ENCODE results near the gene CLPTM1L. TPM values are rescaled to one million over a fixed set of nuclear protein-coding genes. Genes with fewer than 3 reads are reported as not detected.
"Not testable (repeated sequence)": the region's sequence is repeated elsewhere in the genome, so short reads cannot be mapped to it uniquely, and the experiment has no call there.

The CLPTM1L gene
- total RNA-seq, 3 donors from 2014 or later = 94.0 to 121 (median 107) TPM

DNA sequence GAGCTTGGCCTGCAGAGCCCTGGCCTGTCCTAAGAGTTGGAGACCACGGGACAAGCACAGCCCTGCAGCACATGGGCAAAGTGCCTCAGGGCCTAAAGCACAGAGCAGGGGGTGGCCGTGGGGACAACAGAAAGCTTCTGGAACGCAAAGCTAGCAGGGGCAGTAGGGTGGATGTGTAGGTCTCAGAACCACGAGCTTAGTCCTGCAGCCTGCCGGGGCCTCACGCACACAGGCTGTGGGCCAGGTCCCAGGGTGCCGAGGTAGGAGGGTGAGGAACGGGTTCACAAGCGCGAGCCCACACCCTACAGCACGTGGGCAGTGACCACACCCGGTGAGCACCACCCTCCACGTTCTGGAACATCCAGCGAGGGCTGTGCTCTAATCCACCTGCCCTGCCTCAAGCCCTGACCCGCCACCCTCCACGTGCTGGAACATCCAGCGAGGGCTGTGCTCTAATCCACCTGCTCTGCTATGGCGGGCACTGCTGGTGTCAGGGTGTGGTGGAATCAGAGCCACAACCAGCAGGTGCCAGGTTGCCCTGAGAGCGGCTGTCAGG is 9.3 kb downstream of the CLPTM1L start:
- no peaks in the 10 kb centered on the region for H3K9me3 ChIP-seq
- no peak overlapping the region for H3K27ac ChIP-seq
- H3K4me3 ChIP-seq = no peak overlapping the region
- H3K4me1 ChIP-seq = peaks cover 0 to 4% of the 10 kb centered on the region in 2 donors
- H3K36me3 ChIP-seq = peaks cover 12% of the 10 kb centered on the region
- H3K27me3 ChIP-seq = no peaks in the 10 kb centered on the region
- TF ChIP-seq CTCF (IDR thresholded peaks at IDR 0.05) (no peak), POLR2AphosphoS5 (IDR thresholded peaks at IDR 0.05) (no peak), POLR2A (IDR thresholded peaks at IDR 0.05) (no peak)
- no peak for DNase-seq (ENCODE audit: low spot score in 2 of 2)
- intact Hi-C loops (cut with DNase I; ENCODE audit: low total_unique reads) = no loop called here

DNA sequence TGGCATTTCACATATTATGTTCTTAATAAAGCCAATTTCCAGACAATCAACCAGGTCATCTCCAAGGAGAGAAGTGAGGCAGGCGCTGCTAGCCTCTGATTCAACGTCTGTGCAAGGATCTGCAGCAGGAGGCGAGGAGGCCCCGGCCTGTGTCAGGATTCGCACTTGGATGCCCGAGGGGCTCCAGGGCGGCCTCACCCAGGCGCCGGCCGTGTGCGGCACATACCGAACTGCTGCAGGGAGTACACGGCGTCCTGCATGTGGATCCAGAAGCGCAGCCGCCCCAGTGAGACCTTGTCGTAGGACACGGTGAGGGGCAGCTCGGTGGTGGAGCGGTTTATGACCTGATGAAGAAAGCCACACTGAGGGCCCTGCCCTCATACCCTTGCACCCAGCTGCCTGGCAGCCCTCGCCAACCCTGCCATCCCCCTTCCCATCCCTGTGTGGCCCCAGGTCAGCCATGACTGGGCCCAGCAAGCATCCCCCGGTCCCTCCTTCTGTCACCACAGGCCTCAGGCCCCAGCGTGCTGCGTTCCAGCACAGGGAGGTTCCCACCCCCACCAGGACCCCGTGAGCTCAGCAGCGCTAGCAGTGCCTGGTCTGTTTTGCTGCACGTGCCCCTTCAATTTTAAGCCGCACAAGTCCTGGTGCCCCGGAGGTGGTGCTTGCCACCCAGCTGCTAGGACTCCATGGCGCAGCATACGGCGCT is 9.9 kb downstream of the CLPTM1L start:
- no peaks in the 10 kb centered on the region for H3K27me3 ChIP-seq
- peaks cover 0 to 4% of the 10 kb centered on the region in 2 donors for H3K4me1 ChIP-seq
- intact Hi-C loops (cut with DNase I; ENCODE audit: low total_unique reads) = no loop called here
- no peaks in the 10 kb centered on the region for H3K9me3 ChIP-seq
- peaks cover 12% of the 10 kb centered on the region for H3K36me3 ChIP-seq
- no peak overlapping the region for H3K27ac ChIP-seq
- no peak for TF ChIP-seq POLR2AphosphoS5 (IDR thresholded peaks at IDR 0.05)
- TF ChIP-seq POLR2A (IDR thresholded peaks at IDR 0.05) = no peak
- TF ChIP-seq CTCF (IDR thresholded peaks at IDR 0.05) = no peak
- H3K4me3 ChIP-seq = no peak overlapping the region
- no peak for DNase-seq (ENCODE audit: low spot score in 2 of 2)

GRCh38 chr5:1333986-1334385 is 10.9 kb downstream of the CLPTM1L start:
- Histone ChIP-seq H3K27ac (no peak overlapping the region), H3K36me3 (peaks cover 12% of the 10 kb centered on the region), H3K4me1 (peaks cover 2 to 4% of the 10 kb centered on the region in 2 donors), H3K9me3 (no peaks in the 10 kb centered on the region), H3K27me3 (no peaks in the 10 kb centered on the region), H3K4me3 (no peak overlapping the region)
- intact Hi-C loops (cut with DNase I; ENCODE audit: low total_unique reads) = no loop called here
- TF ChIP-seq POLR2AphosphoS5 (IDR thresholded peaks at IDR 0.05) (no peak), CTCF (IDR thresholded peaks at IDR 0.05) (no peak), POLR2A (IDR thresholded peaks at IDR 0.05) (no peak)
- DNase-seq (ENCODE audit: low spot score in 2 of 2) = no peak

DNA sequence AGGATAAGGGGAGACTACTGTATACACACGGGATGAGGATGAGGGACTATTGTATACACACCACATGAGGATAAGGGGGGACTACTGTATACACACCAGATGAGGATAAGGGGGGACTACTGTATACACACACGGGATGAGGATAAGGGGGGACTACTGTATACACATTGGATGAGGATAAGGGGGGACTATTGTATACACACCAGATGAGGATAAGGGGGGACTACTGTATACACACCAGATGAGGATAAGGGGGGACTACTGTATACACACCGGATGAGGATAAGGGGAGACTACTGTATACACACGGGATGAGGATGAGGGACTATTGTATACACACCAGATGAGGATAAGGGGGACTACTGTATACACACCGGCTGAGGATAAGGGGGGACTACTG is 11.6 kb downstream of the CLPTM1L start:
- H3K4me1 ChIP-seq; intact Hi-C loops (cut with DNase I; ENCODE audit: low total_unique reads); H3K4me3 ChIP-seq; H3K27me3 ChIP-seq; DNase-seq (ENCODE audit: low spot score in 2 of 2); H3K9me3 ChIP-seq: not testable (repeated sequence)
- Histone ChIP-seq H3K36me3 (peaks cover 12% of the 10 kb centered on the region), H3K27ac (peak overlapping the region in 1 of 2 donors; percentile 56)

GRCh38 chr5:1332461-1333001 is 12.4 kb downstream of the CLPTM1L start:
- intact Hi-C loops (cut with DNase I; ENCODE audit: low total_unique reads) = no loop called here
- no peak for DNase-seq (ENCODE audit: low spot score in 2 of 2)
- Histone ChIP-seq H3K4me3 (no peak overlapping the region), H3K27ac (peak overlapping the region; percentile 90 to 91), H3K4me1 (peaks cover 4% of the 10 kb centered on the region in 2 donors), H3K9me3 (no peaks in the 10 kb centered on the region), H3K36me3 (peaks cover 8% of the 10 kb centered on the region), H3K27me3 (no peaks in the 10 kb centered on the region)
- no peak for TF ChIP-seq POLR2AphosphoS5 (IDR thresholded peaks at IDR 0.05)
- no peak for TF ChIP-seq POLR2A (IDR thresholded peaks at IDR 0.05)
- TF ChIP-seq CTCF (IDR thresholded peaks at IDR 0.05) = no peak

All from breast epithelium (tissue), 4 donors.